ENCODE data around the gene ZSWIM4.

DNA sequence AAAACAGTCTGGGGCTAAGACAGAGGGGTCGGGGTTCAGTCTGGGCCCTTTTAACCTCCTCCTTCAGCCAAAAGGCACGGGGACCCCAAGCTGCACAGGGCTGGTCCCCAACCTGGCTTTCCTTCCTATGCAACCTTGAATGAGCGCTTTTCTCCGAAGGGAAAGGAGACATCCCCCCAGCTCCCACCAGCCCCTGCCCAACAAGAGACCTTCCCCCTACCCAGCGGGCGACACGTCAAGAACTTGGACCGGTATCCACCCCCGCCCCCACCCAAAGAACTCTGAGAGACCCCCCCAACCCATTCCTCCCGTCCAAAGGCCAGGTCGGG lies 46.7 kb downstream of the ZSWIM4 start:
- TF ChIP-seq, protein P1, sequence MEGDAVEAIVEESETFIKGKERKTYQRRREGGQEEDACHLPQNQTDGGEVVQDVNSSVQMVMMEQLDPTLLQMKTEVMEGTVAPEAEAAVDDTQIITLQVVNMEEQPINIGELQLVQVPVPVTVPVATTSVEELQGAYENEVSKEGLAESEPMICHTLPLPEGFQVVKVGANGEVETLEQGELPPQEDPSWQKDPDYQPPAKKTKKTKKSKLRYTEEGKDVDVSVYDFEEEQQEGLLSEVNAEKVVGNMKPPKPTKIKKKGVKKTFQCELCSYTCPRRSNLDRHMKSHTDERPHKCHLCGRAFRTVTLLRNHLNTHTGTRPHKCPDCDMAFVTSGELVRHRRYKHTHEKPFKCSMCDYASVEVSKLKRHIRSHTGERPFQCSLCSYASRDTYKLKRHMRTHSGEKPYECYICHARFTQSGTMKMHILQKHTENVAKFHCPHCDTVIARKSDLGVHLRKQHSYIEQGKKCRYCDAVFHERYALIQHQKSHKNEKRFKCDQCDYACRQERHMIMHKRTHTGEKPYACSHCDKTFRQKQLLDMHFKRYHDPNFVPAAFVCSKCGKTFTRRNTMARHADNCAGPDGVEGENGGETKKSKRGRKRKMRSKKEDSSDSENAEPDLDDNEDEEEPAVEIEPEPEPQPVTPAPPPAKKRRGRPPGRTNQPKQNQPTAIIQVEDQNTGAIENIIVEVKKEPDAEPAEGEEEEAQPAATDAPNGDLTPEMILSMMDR (conservative IDR thresholded peaks at IDR 0.05; ENCODE audit: low read depth, low read length), result no peak
- TF ChIP-seq EZH2 (IDR thresholded peaks at IDR 0.05; ENCODE audit: borderline replicate concordance, low read depth, low read length, poor library complexity, severe bottlenecking), result no peak
